Activated T-cell treated with anti-CD3 and anti-CD28 coated beads for 1 hour (primary cell): ENCODE data around the gene LRRC56.

ENCODE experiments used
- DNase-seq: peaks from one replicate; pipeline ENCODE4 v3.0.0-alpha.2; 2020; ENCODE audit warnings: low read depth

Gene LRRC56

DNA sequence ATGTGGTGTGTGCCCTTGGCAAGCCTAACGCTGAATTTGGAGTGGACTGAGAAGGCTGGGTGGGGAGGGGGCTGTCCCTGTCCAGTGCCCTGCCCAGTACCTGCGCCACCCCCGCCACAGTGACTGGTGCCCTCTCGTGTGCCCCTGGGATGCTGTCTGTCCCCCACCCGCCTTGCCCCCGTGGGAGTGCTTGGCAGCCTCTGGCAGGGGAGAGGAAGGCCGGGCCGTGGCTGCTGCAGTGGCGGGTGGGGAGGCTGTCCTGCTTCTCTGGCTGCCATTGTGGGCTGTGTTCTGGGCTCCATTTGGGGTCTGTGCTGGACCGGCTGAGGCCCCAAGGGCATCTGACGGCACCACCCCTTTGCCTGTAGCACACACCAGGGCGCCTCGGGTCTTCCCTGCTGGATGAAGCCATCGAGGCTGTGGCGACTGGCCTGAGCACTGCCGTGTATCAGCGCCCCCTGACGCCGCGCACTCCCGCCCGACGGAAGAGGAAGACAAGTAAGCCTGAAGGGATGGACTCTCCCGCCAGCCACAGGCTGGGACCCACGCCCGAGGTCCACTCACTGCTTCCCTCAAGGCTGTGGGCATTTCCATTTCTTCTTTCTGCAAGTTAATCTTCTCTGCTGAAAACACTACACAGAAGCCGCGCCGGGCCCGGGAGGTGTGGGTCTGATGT lies 60.8 kb downstream of the LRRC56 start:
- no peak for DNase-seq

DNA sequence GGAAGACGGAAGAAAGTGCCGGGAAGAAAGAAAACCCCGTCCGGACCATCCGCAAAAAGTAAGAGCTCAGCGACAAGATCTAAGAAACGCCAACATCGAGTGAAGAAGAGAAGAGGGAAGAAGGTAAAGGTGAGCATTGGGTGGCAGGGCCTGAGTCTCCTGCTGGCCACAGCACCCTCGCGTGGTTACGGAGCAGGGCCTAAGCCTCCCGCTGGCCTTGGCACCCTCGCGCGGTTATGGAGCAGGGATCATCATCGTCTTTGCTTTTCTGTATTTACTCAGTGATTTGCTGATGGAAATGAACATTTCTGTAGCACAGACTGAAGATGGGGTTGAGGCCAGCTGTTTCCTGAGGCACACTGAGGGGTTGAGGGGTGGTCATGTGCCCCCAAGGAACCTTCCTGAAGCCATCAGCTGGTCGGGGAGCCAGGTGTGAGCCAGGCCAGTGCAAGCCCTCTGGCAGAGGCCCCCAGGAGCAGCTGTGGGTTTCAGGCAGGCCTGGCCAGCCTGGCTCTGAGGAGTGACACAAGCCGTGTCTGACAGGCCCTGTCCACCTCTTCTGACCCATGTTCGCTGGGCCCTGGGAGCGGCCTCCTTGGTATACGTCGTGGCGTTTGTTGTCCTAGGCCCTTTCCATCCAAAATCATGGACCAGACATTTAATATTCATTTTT lies 64.4 kb downstream of the LRRC56 start:
- DNase-seq = no peak

DNA sequence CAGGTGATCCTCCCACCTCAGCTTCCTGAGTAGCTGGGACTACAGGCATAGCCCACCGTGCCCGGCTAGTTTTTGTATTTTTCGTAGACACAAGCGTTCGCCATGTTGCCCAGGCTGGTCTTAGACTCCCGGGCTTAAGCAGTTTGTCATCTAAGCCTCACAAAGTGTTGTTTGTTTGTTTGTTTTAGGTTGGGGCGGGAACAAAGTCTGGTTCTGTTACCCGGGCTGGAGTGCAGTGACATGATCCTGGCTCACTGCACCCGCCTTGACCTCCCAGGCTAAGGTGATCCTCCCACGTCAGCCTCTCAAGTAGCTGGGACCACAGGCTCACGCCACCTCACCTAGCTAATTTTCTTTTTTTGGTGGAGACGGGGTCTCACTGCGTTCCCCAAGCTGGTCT lies 65.8 kb downstream of the LRRC56 start:
- no peak for DNase-seq
